Dedifferentiated amniotic fluid mesenchymal stem cell (primary cell): ENCODE measurements around the gene GREM2.

Experiments used
- DNase-seq: peaks from one replicate; pipeline ENCODE4 v3.0.0-alpha.2; 2016; ENCODE audit errors: extremely low spot score

Gene GREM2

GRCh38 chr1:240457203-240457602 lies 154.8 kb downstream of the GREM2 start:
- no peak for DNase-seq

- no peak for DNase-seq
These were observed 156.6 kb downstream of the GREM2 start for GRCh38 chr1:240455228-240455821.

GRCh38 chr1:240445369-240445768 lies 166.6 kb downstream of the GREM2 start:
- no peak for DNase-seq

- DNase-seq, result no peak
These were observed 170.3 kb downstream of the GREM2 start for GRCh38 chr1:240441669-240442068.
